ENCODE data around the gene PCK1. TPM values are rescaled to one million over a fixed set of nuclear protein-coding genes. Genes with fewer than 3 reads are reported as not detected.

Gene PCK1
- total and polyA plus RNA-seq, 2 of the 13 experiments (the other 11 are each of a cell fraction or from before 2014, with no cell fraction given), result 6.5 to 12.6 TPM

DNA sequence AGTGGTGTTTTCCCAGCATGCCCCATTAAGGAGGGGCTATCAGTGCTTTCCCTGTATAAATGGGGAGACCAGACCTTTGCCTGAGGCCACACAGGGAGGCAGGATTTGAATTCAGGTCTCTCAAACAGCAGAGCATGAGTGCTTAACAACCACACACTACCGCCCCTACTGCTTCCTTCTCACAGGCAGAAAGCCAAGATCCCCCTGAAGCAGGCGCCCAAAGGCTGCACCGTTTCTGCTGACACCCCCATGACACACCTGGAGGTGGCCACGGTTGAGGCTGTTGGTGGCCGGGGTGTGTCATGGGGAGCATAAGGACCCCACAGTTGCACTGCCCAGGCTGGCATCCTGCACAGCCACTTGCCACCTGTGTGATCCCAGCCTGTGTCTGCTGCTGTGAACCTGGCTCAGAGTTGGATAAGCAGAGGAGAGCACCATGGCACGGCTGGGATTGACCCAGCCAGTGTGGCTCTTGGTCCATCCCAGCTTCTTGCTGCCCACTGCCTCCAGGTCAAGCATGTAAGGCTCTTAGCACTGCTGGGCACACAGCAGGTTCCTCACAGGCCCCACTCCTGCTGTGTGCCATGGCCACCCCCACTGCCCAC, 28.3 kb downstream of the PCK1 start (continued):
- TF ChIP-seq HES4 (CRISPR knock-in tag; IDR thresholded peaks at IDR 0.05; ENCODE audit: borderline replicate concordance) (0 out of 2 replicates have a peak, but pooled peaks have one; percentile 35), SMARCE1 (IDR thresholded peaks at IDR 0.05; ENCODE audit: borderline replicate concordance) (no peak), HNRNPL (IDR thresholded peaks at IDR 0.05; ENCODE audit: low read depth, low read length) (peak; percentile 89; the same call in 1 of the 2 replicates), ZNF432 (CRISPR knock-in tag; IDR thresholded peaks at IDR 0.05; ENCODE audit: borderline replicate concordance) (no peak), PHF5A (CRISPR knock-in tag; IDR thresholded peaks at IDR 0.05; ENCODE audit: low read depth, unreplicated experiment) (peak; percentile 5), ZMAT3 (CRISPR knock-in tag; conservative IDR thresholded peaks at IDR 0.05) (no peak; the same call in 1 of the 2 replicates), TBL1XR1 (IDR thresholded peaks at IDR 0.05; ENCODE audit: borderline replicate concordance, low read length, partially characterized antibody) (peak; percentile 0), ZNF143 (CRISPR knock-in tag; IDR thresholded peaks at IDR 0.05) (peak; percentile 9; the same call in 1 of the 2 replicates)
- TF ChIP-seq, protein P1, sequence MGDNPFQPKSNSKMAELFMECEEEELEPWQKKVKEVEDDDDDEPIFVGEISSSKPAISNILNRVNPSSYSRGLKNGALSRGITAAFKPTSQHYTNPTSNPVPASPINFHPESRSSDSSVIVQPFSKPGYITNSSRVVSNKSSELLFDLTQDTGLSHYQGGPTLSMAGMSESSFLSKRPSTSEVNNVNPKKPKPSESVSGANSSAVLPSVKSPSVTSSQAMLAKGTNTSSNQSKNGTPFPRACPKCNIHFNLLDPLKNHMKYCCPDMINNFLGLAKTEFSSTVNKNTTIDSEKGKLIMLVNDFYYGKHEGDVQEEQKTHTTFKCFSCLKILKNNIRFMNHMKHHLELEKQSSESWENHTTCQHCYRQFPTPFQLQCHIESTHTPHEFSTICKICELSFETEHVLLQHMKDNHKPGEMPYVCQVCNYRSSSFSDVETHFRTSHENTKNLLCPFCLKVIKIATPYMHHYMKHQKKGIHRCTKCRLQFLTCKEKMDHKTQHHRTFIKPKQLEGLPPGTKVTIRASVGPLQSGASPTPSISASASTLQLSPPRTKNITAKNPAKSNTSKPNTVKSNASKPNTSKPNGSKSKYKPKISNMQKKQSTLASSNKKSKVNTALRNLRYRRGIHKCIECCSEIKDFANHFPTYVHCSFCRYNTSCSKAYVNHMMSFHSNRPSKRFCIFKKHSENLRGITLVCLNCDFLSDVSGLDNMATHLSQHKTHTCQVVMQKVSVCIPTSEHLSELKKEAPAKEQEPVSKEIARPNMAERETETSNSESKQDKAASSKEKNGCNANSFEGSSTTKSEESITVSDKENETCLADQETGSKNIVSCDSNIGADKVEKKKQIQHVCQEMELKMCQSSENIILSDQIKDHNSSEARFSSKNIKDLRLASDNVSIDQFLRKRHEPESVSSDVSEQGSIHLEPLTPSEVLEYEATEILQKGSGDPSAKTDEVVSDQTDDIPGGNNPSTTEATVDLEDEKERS (CRISPR knock-in tag; IDR thresholded peaks at IDR 0.05), result 0 out of 2 replicates have a peak, but pooled peaks have one; percentile 46
- TF ChIP-seq, protein P2, sequence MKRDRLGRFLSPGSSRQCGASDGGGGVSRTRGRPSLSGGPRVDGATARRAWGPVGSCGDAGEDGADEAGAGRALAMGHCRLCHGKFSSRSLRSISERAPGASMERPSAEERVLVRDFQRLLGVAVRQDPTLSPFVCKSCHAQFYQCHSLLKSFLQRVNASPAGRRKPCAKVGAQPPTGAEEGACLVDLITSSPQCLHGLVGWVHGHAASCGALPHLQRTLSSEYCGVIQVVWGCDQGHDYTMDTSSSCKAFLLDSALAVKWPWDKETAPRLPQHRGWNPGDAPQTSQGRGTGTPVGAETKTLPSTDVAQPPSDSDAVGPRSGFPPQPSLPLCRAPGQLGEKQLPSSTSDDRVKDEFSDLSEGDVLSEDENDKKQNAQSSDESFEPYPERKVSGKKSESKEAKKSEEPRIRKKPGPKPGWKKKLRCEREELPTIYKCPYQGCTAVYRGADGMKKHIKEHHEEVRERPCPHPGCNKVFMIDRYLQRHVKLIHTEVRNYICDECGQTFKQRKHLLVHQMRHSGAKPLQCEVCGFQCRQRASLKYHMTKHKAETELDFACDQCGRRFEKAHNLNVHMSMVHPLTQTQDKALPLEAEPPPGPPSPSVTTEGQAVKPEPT (CRISPR knock-in tag; IDR thresholded peaks at IDR 0.05; ENCODE audit: low read depth), result 0 out of 2 replicates have a peak, but pooled peaks have one; percentile 66
- TF ChIP-seq, protein P3, sequence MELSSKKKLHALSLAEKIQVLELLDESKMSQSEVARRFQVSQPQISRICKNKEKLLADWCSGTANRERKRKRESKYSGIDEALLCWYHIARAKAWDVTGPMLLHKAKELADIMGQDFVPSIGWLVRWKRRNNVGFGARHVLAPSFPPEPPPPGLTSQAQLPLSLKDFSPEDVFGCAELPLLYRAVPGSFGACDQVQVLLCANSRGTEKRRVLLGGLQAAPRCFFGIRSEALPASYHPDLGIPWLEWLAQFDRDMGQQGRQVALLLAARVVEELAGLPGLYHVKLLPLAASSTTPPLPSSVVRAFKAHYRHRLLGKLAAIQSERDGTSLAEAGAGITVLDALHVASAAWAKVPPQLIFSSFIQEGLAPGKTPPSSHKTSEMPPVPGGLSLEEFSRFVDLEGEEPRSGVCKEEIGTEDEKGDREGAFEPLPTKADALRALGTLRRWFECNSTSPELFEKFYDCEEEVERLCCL (CRISPR knock-in tag; IDR thresholded peaks at IDR 0.05; ENCODE audit: borderline replicate concordance), result 0 out of 2 replicates have a peak, but pooled peaks have one; percentile 5
- TF ChIP-seq, protein P4, sequence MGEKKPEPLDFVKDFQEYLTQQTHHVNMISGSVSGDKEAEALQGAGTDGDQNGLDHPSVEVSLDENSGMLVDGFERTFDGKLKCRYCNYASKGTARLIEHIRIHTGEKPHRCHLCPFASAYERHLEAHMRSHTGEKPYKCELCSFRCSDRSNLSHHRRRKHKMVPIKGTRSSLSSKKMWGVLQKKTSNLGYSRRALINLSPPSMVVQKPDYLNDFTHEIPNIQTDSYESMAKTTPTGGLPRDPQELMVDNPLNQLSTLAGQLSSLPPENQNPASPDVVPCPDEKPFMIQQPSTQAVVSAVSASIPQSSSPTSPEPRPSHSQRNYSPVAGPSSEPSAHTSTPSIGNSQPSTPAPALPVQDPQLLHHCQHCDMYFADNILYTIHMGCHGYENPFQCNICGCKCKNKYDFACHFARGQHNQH (CRISPR knock-in tag; IDR thresholded peaks at IDR 0.05), result no peak
- TF ChIP-seq, protein P5, sequence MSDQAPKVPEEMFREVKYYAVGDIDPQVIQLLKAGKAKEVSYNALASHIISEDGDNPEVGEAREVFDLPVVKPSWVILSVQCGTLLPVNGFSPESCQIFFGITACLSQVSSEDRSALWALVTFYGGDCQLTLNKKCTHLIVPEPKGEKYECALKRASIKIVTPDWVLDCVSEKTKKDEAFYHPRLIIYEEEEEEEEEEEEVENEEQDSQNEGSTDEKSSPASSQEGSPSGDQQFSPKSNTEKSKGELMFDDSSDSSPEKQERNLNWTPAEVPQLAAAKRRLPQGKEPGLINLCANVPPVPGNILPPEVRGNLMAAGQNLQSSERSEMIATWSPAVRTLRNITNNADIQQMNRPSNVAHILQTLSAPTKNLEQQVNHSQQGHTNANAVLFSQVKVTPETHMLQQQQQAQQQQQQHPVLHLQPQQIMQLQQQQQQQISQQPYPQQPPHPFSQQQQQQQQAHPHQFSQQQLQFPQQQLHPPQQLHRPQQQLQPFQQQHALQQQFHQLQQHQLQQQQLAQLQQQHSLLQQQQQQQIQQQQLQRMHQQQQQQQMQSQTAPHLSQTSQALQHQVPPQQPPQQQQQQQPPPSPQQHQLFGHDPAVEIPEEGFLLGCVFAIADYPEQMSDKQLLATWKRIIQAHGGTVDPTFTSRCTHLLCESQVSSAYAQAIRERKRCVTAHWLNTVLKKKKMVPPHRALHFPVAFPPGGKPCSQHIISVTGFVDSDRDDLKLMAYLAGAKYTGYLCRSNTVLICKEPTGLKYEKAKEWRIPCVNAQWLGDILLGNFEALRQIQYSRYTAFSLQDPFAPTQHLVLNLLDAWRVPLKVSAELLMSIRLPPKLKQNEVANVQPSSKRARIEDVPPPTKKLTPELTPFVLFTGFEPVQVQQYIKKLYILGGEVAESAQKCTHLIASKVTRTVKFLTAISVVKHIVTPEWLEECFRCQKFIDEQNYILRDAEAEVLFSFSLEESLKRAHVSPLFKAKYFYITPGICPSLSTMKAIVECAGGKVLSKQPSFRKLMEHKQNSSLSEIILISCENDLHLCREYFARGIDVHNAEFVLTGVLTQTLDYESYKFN (CRISPR knock-in tag; conservative IDR thresholded peaks at IDR 0.05), result no peak
